ENCODE data around the gene KLC3.

- TF ChIP-seq CTCF (conservative IDR thresholded peaks at IDR 0.05; ENCODE audit: low read depth, low read length) (no peak), EZH2phosphoT487 (IDR thresholded peaks at IDR 0.05; ENCODE audit: borderline replicate concordance, low read length) (no peak), EZH2 (IDR thresholded peaks at IDR 0.05; ENCODE audit: low read length, unreplicated experiment) (no peak)
Observed at GRCh38 chr19:45344621-45345505, 4.3 kb downstream of the KLC3 start.
